Measurements from ENCODE around the gene SLC4A2.

The SLC4A2 gene

GRCh38 chr7:151113344-151114150, 54.2 kb downstream of the SLC4A2 start:
- DNase-seq (ENCODE audit: extremely low read depth, low read depth) = peak; percentile 22
- H3K4me3 ChIP-seq (replicated peaks; ENCODE audit: low read depth, low read length) = peak overlapping the region; percentile 9; the same call in 1 of the 2 replicates
- TF ChIP-seq CTCF (IDR thresholded peaks at IDR 0.05; ENCODE audit: low read depth, low read length, missing control alignments) = no peak

- no peak for DNase-seq (ENCODE audit: extremely low read depth, low read depth)
- H3K4me3 ChIP-seq (replicated peaks; ENCODE audit: low read depth, low read length) = peak overlapping the region; percentile 14; the same call in 1 of the 2 replicates
- TF ChIP-seq CTCF (IDR thresholded peaks at IDR 0.05; ENCODE audit: low read depth, low read length, missing control alignments) = no peak
Observed at GRCh38 chr7:151114151-151115090, 55.0 kb downstream of the SLC4A2 start.

GRCh38 chr7:151115121-151115835, 55.9 kb downstream of the SLC4A2 start:
- no peak for TF ChIP-seq CTCF (IDR thresholded peaks at IDR 0.05; ENCODE audit: low read depth, low read length, missing control alignments)
- no peak overlapping the region for H3K4me3 ChIP-seq (replicated peaks; ENCODE audit: low read depth, low read length)
- DNase-seq (ENCODE audit: extremely low read depth, low read depth) = no peak

- no peak overlapping the region for H3K4me3 ChIP-seq (replicated peaks; ENCODE audit: low read depth, low read length)
- DNase-seq (ENCODE audit: extremely low read depth, low read depth) = no peak
- TF ChIP-seq CTCF (IDR thresholded peaks at IDR 0.05; ENCODE audit: low read depth, low read length, missing control alignments) = no peak
Observed at GRCh38 chr7:151115836-151116418, 56.5 kb downstream of the SLC4A2 start.

- DNase-seq (ENCODE audit: extremely low read depth, low read depth) = no peak
- no peak for TF ChIP-seq CTCF (IDR thresholded peaks at IDR 0.05; ENCODE audit: low read depth, low read length, missing control alignments)
- no peak overlapping the region for H3K4me3 ChIP-seq (replicated peaks; ENCODE audit: low read depth, low read length)
Observed at GRCh38 chr7:151116603-151117440, 57.4 kb downstream of the SLC4A2 start.
